Activated naive CD8-positive, alpha-beta T cell (primary cell): ENCODE data around the gene VPS9D1.

Source experiments
- H3K27ac Mint-ChIP-seq: one replicate; pipeline ENCODE4 v1.8.0; 2021; ENCODE audit warnings: mixed read lengths
- H3K27me3 Mint-ChIP-seq: one replicate; pipeline ENCODE4 v1.8.0; 2021; ENCODE audit warnings: mixed read lengths
- H3K36me3 Mint-ChIP-seq: one replicate; pipeline ENCODE4 v1.8.0; 2021; ENCODE audit warnings: mixed read lengths
- H3K4me1 Mint-ChIP-seq: one replicate; pipeline ENCODE4 v1.8.0; 2021; ENCODE audit warnings: low read depth, mixed read lengths
- H3K4me3 Mint-ChIP-seq: one replicate; pipeline ENCODE4 v1.8.0; 2021; ENCODE audit warnings: mild to moderate bottlenecking, mixed read lengths
- H3K9me3 Mint-ChIP-seq: one replicate; pipeline ENCODE4 v1.8.0; 2021; ENCODE audit warnings: low read depth, mixed read lengths

The VPS9D1 gene, protein sequence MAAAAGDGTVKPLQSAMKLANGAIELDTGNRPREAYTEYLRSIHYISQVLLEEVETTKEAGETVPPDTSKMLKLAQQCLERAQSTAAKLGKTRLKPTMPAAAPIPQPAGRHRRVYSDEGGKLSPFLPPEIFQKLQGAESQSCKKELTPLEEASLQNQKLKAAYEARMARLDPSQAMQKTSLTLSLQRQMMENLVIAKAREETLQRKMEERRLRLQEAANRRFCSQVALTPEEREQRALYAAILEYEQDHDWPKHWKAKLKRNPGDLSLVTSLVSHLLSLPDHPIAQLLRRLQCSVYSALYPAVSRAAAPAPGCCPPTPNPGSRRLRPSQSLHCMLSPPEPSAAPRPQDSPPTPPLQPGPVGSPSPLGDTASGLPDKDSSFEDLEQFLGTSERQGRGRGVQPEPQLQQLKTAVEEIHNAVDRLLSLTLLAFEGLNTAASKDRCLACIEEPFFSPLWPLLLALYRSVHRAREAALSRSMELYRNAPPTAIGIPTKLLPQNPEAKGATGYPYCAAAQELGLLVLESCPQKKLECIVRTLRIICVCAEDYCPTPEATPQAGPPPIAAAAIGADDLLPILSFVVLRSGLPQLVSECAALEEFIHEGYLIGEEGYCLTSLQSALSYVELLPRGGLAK

DNA sequence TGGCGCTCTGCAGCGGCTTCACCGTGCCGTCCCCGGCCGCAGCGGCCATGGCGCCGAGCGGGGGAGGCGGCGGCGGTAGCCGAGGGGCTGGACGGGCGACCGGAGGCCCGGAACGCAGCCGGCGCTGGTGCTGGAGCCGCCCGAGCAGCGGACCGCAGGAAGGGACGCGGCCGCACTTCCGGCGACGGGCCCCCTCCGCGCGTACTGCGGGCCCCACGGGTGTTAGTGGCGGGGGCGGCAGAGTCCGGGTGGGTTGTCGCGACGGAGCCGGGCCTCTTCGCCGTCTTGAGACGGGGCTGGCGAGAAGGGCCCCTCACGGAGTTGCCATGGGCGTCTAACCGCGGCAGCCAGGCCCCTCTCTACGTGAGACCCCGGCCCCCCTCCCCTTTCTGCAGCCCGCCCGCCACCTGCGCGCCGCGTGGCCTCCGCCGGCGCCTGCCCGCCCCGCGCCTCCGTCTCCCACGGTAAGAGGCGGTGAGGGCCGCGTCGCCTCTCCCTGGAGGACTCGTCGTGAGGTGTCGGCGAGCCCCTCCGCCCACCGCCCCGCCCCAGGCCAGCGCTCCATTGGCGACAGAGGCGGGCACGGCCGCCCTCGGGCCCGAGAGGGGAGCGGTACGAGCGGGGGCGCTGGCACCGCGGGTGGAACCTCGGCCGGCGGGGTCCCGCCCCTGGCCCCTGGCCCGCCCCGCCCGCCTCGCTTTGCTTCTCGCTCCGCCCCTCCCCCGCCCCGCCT lies at the start of gene VPS9D1, which contains the start of gene ZNF276:
TSS of gene VPS9D1 (minus strand) at position 86 of the 733 bp plus-strand sequence. CDS start at position 49, 37 bp downstream.
TSS of gene ZNF276 (plus strand) at position 725 of the 733 bp plus-strand sequence. CDS start 104 bp downstream, outside the sequence.
- Mint-ChIP-seq H3K9me3 (no peaks in the 10 kb centered on the region), H3K27ac (peak within 1 kb of the TSS; percentile 88), H3K27me3 (no peaks in the 10 kb centered on the region), H3K4me1 (peaks cover 40% of the 10 kb centered on the region), H3K4me3 (peak within 1 kb of the TSS; percentile 92), H3K36me3 (peaks cover 6% of the 10 kb centered on the region)

DNA sequence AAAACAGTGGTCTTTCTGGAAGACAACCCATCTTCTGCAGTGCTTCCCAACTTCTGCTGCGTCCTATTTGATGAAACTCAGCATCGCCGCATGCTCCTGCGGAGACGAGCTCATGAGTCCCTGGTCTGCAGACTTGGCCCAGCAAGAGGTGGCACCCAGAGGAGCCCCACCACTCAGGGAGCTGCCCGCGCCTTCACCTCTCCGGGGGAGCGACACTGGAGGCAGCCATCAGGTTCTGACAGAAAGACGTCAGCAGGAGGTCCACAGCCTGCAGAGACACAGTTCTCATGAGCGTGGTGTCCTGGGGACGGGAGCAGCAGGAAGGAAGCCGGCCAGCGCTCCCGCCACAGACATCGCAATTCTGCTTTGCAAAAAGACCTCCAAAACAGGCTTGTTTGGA lies 49.7 kb upstream of the VPS9D1 start:
- H3K4me1 Mint-ChIP-seq: peaks cover 2% of the 10 kb centered on the region
- H3K9me3 Mint-ChIP-seq: no peaks in the 10 kb centered on the region
- peaks cover 16% of the 10 kb centered on the region for H3K36me3 Mint-ChIP-seq
- no peaks in the 10 kb centered on the region for H3K27me3 Mint-ChIP-seq
- no peak overlapping the region for H3K27ac Mint-ChIP-seq
- no peak overlapping the region for H3K4me3 Mint-ChIP-seq

DNA sequence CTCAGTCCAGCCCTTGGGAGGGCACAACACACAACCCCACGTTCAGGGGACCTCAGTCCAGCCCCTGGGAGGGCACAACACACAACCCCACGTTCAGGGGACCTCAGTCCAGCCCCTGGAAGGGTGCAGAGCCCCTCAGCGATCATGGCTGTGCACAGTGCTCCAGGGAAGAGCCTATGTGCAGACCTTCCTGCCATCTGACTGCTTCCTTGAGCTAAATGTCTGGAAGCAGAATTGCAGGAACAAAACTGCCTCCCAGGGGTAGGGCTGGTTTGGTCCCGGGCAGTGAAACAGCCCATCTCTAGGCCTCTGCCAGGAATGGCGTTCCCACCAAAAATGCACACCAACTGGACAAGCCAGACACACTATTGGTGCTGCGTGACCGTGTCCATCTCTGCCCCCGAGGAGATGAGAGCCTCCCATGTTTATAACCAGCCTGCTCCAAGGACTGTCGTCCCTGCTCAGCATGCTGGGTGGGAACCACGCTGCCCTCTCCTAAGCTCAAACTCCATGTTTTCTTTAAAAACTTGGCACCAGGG lies 44.7 kb upstream of the VPS9D1 start:
- Mint-ChIP-seq H3K4me1 (peaks cover 27% of the 10 kb centered on the region), H3K27me3 (no peaks in the 10 kb centered on the region), H3K9me3 (no peaks in the 10 kb centered on the region), H3K36me3 (peaks cover 19% of the 10 kb centered on the region), H3K4me3 (no peak overlapping the region), H3K27ac (no peak overlapping the region)

DNA sequence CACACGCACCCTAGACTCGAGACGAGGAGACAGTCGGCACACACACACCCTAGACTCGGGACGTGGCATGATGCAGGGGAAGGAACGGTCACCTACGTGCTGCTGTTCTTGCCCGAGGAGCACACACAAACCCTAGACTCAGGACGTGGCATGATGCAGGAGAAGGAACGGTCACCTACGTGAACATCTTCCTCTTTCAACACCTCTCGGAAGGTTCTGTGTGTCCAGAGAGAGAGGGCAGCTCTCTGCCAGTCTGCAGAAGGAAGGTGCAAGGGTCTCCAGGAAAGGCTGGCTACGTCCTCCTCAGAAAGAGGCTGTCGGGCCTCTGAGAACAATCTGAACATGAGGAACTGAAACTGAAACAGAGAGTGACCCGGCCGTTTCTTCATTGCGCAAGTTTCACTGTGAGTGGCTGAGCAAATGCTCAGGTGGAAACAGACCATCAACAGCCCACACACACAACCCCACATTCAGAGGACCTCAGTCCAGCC lies 44.1 kb upstream of the VPS9D1 start:
- peaks cover 31% of the 10 kb centered on the region for H3K4me1 Mint-ChIP-seq
- H3K36me3 Mint-ChIP-seq: peaks cover 21% of the 10 kb centered on the region
- peak overlapping the region; percentile 44 for H3K4me3 Mint-ChIP-seq
- H3K27ac Mint-ChIP-seq: no peak overlapping the region
- no peaks in the 10 kb centered on the region for H3K9me3 Mint-ChIP-seq
- H3K27me3 Mint-ChIP-seq: no peaks in the 10 kb centered on the region

DNA sequence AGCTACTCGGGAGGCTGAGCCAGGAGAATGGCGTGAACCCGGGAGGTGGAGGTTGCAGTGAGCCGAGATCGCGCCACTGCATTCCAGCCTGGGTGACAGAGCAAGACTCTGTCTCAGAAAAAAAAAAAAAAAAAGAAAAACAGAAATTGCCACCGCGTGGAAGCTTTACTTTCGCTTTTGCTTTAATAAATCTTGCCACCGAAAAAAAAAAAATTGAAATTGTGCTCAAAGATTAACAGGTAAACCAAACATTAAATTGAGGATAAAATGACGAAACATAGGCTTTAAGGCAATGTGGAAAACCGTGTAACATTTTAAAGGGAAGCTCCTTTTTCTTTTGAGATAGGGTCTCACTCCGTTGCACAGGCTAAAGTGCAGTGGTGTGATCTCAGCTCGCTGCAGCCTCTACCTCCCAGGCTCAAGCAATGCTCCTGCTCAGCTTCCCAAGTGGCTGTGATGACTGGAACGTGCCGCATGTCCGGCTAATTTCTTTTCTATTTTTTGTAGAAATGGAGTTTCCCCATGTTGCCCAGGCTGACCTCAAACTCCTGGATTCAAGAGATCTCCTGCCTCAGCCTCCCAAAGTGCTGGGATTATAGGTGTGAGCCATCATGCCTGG lies 40.7 kb upstream of the VPS9D1 start:
- H3K36me3 Mint-ChIP-seq: peaks cover 14% of the 10 kb centered on the region

DNA sequence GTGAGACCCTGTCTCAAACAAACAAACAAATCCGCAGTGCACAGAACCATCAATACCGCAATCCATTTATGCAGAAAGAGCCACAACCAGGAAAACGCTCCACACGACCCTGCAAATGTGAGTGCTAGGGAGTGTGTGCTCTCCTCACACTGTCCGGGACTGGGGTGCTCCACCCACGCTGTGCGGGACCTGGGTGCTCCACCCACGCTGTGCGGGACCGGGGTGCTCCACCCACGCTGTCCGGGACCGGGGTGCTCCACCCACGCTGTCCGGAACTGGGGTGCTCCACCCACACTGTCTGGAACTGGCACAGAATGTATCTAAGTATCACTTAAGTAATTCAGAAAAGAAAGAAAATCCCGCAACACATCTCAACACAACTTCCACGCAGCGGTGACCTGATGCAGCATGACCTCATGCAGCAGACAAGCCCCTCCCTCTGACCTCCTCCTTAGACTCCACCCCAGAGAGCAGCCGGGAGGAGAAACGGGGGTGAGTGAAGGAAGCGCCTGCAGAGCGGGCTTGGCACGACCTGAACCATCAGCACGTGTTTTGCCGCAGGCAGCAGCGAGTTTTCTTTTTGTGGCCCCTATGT lies 39.1 kb upstream of the VPS9D1 start:
- Mint-ChIP-seq H3K27me3 (no peaks in the 10 kb centered on the region), H3K9me3 (no peaks in the 10 kb centered on the region), H3K36me3 (peaks cover 16% of the 10 kb centered on the region), H3K27ac (no peak overlapping the region), H3K4me1 (peaks cover 29% of the 10 kb centered on the region), H3K4me3 (no peak overlapping the region)

More for the DNA sequence above, 40.7 kb upstream of the VPS9D1 start:
- Mint-ChIP-seq H3K4me3 (peak overlapping the region; percentile 85), H3K4me1 (peaks cover 30% of the 10 kb centered on the region), H3K27ac (peak overlapping the region; percentile 77), H3K9me3 (no peaks in the 10 kb centered on the region), H3K27me3 (no peaks in the 10 kb centered on the region)

DNA sequence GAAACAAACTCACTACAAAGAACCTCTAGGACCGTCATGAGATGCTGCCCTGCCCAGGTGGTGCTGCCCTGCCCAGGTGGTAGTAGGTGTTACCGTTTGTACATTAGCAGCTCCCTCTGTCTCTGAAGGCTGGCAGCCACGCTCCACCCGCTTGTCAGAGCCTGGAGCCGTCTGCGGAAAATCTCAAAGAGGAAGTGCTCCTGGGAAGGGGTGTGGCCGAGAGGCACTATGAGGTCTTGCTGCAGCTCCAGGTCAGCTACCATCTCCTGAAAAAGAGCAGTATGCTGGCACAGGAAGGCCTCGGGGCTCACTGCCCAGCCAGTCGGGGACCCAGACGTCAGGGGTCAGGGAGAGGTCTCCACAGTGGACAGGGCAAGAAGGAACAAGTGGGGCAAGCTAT lies 28.9 kb upstream of the VPS9D1 start:
- Mint-ChIP-seq H3K36me3 (no peaks in the 10 kb centered on the region), H3K4me3 (no peak overlapping the region), H3K9me3 (no peaks in the 10 kb centered on the region), H3K27ac (no peak overlapping the region), H3K27me3 (no peaks in the 10 kb centered on the region), H3K4me1 (peaks cover 17% of the 10 kb centered on the region)

DNA sequence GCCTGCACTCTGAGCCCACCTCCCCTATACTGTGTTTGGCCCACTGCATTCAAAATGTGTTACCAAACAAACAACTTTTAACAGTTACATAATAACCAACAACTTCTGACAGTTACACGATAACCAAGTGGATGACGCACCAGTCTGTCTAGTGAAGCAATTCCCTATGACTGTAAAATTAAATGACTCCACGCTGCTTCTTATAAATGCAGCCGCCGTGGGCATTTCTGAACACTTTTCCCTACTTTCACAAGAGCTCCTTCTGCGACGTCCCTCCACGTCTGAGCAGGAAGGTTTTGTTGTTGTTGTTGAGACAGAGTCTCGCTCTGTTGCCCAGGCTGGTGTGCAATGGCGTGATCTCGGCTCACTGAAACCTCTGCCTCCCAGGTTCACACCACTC lies 28.2 kb upstream of the VPS9D1 start:
- Mint-ChIP-seq H3K4me3 (no peak overlapping the region), H3K36me3 (no peaks in the 10 kb centered on the region), H3K4me1 (peaks cover 20% of the 10 kb centered on the region), H3K9me3 (no peaks in the 10 kb centered on the region), H3K27me3 (no peaks in the 10 kb centered on the region), H3K27ac (no peak overlapping the region)

DNA sequence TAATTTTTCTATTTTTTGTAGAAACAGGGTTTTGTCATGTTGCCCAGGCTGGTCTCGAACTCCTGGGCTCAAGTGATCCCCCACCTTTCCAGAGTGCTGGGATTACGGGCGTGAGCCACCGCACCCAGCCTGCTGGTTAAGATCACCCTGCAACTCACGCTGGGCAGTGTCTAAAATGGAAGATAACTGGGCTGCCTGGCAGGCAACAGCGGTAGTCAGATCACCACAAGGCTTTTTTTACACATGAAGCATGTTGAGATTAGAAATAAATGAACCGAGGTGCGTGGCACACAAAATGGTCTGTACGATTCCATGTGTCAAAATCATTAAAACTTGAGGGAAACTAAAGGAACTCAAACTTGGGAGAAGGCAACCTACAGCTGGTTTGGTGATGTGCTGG lies 27.4 kb upstream of the VPS9D1 start:
- Mint-ChIP-seq H3K9me3 (no peaks in the 10 kb centered on the region), H3K4me3 (no peak overlapping the region), H3K36me3 (no peaks in the 10 kb centered on the region), H3K27me3 (no peaks in the 10 kb centered on the region), H3K27ac (no peak overlapping the region), H3K4me1 (peaks cover 29% of the 10 kb centered on the region)

DNA sequence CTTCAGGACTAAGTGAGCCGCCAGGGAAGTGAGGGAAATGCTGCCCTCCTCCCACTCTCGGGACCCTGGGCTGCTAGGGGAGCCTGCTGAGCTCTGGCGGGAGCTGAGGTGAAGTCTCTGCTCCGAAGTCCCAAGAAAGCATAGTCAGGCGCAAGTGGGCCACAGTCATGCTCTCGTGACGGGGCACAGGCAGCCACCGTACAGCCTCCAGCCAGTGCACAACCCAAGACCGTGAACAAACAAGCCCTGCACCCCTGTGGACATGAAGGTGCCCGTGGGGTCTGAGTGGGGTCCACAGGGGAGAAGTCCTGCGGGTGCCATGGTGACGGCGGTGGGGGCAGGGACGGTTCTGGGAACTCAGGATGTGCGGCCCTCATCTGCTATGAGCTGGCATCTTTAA lies 25.3 kb upstream of the VPS9D1 start:
- H3K4me1 Mint-ChIP-seq: peaks cover 39% of the 10 kb centered on the region
- H3K4me3 Mint-ChIP-seq: no peak overlapping the region
- H3K27ac Mint-ChIP-seq: peak overlapping the region; percentile 10
- H3K36me3 Mint-ChIP-seq: no peaks in the 10 kb centered on the region
- H3K27me3 Mint-ChIP-seq: no peaks in the 10 kb centered on the region
- H3K9me3 Mint-ChIP-seq: no peaks in the 10 kb centered on the region

DNA sequence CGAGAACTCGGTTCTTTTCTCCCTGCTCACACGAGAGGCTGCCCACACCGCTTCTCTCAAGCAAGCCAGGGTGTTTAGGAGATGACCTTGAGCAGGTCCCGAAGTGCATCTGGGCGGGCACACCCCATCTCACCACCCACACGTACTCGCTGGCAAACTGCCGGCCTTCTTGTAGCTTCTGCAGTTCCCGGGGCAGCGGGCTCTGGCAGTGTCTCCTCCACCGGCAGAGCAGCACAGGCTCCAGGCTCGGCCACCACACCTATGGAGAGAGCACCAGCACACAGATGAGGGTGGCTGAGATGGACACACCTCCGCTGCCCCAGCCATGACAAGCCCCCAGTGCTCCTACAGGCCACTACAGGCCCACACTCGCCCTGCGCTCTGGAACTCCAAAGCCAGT lies 24.1 kb upstream of the VPS9D1 start:
- Mint-ChIP-seq H3K27me3 (no peaks in the 10 kb centered on the region), H3K4me1 (peaks cover 38% of the 10 kb centered on the region), H3K9me3 (no peaks in the 10 kb centered on the region), H3K4me3 (no peak overlapping the region), H3K27ac (no peak overlapping the region), H3K36me3 (no peaks in the 10 kb centered on the region)

DNA sequence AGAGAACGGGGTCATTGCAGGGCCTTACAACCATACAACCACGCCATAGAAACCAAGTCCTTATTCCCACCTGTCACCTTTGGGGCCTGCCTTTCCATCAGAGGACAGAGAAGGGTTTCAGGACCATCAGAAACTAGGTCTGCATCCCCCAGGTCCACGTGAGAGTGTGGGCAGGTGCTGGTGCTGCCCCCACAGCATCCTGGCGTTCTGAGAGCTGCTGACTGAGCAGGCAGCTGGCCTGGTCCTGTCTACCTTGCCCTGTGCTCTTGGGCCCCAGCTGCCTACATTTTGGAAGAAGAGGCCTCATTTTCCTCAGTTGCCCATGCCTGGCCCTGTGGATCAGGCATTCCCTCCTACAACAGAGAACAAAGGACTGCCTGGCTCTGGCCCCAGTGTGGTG lies 22.2 kb upstream of the VPS9D1 start:
- Mint-ChIP-seq H3K27me3 (no peaks in the 10 kb centered on the region), H3K27ac (peak overlapping the region; percentile 59), H3K9me3 (no peaks in the 10 kb centered on the region), H3K4me1 (peaks cover 39% of the 10 kb centered on the region), H3K4me3 (no peak overlapping the region), H3K36me3 (no peaks in the 10 kb centered on the region)

DNA sequence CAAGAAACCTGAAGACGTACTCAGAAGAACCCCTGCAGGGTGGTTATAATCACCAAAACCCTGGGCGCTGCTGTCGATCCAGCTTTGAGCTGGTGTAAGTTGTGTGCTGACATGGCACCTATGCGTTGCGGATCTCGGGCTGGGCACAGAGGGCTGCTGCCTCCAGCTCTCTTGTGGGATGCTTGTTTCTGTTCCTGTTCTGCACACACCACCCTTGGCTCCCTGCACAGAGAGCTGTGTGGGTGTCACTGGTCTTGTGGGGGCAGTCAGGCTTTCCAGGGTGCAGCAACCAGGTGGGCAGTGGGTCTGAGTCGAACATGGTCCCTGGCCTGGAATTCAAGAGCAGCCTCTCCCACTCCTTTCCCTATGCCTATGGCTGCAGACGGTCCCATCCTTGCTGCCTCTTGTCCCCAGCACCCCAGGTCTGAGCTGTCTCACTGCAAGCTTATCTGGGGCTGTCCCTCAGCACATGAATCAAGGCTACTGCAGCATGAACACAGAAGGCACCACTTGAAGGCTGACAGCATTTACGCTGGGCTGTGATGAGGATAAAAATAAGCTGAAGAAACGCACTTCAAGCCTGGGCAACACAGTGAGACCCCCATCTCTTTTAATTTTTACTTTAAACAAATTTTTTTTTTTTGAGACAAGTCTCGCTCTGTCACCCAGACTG lies 20.8 kb upstream of the VPS9D1 start:
- Mint-ChIP-seq H3K4me3 (no peak overlapping the region), H3K36me3 (no peaks in the 10 kb centered on the region), H3K27me3 (no peaks in the 10 kb centered on the region), H3K4me1 (peaks cover 46% of the 10 kb centered on the region), H3K9me3 (no peaks in the 10 kb centered on the region), H3K27ac (peak overlapping the region; percentile 5)

DNA sequence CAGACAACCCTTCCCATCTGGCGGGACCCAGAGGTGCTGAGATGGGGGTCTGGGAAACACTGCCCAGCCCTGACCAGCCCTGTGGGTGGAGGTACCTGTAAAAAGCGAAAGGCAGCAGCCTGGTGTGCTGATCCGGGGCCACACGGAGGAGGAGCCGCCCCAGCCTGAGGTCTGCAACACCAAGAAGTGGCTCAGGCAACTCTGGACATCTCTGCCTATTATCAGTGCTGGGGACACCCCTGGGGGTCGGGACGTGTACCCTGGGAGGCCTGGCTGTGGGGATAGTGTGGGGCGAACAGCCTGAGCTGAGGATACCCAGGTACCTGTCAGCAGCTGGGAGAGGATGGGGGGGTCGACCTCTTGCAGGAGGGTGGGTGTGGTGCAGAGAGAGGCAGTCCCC lies 18.7 kb upstream of the VPS9D1 start:
- Mint-ChIP-seq H3K4me1 (peaks cover 50% of the 10 kb centered on the region), H3K27me3 (no peaks in the 10 kb centered on the region), H3K36me3 (peaks cover 2% of the 10 kb centered on the region), H3K27ac (no peak overlapping the region), H3K9me3 (no peaks in the 10 kb centered on the region), H3K4me3 (no peak overlapping the region)
